ENCODE measurements around the gene GRIN1.

Gene GRIN1

GRCh38 chr9:137148242-137148641, 9.3 kb downstream of the GRIN1 start:
- TF ChIP-seq ZFX (IDR thresholded peaks at IDR 0.05; ENCODE audit: borderline replicate concordance) (no peak), CTCF (IDR thresholded peaks at IDR 0.05) (no peak)

GRCh38 chr9:137148661-137149060, 9.7 kb downstream of the GRIN1 start:
- TF ChIP-seq ZFX (IDR thresholded peaks at IDR 0.05; ENCODE audit: borderline replicate concordance) (no peak), CTCF (IDR thresholded peaks at IDR 0.05) (no peak)
- H3K27ac ChIP-seq: peak overlapping the region; percentile 81; the same call in 1 of the 2 replicates

More at GRCh38 chr9:137148242-137148641, 9.3 kb downstream of the GRIN1 start:
- 0 out of 2 replicates have a peak overlapping the region, but pooled peaks have one; percentile 81 for H3K27ac ChIP-seq

- peak overlapping the region; percentile 81 for H3K27ac ChIP-seq
- TF ChIP-seq ZFX (IDR thresholded peaks at IDR 0.05; ENCODE audit: borderline replicate concordance): no peak
- no peak for TF ChIP-seq CTCF (IDR thresholded peaks at IDR 0.05)
These were observed 10.4 kb downstream of the GRIN1 start for GRCh38 chr9:137149363-137149762.

- peak overlapping the region; percentile 81 for H3K27ac ChIP-seq
- TF ChIP-seq ZFX (IDR thresholded peaks at IDR 0.05; ENCODE audit: borderline replicate concordance) (no peak), CTCF (IDR thresholded peaks at IDR 0.05) (no peak)
These were observed 11.1 kb downstream of the GRIN1 start for GRCh38 chr9:137149942-137150616.

GRCh38 chr9:137150617-137151457, 11.9 kb downstream of the GRIN1 start:
- TF ChIP-seq CTCF (IDR thresholded peaks at IDR 0.05): no peak
- TF ChIP-seq ZFX (IDR thresholded peaks at IDR 0.05; ENCODE audit: borderline replicate concordance): no peak
- H3K27ac ChIP-seq: peak overlapping the region; percentile 81

- no peak overlapping the region for H3K27ac ChIP-seq
- TF ChIP-seq CTCF (IDR thresholded peaks at IDR 0.05) (no peak), ZFX (IDR thresholded peaks at IDR 0.05; ENCODE audit: borderline replicate concordance) (no peak)
These were observed 14.0 kb downstream of the GRIN1 start for GRCh38 chr9:137152844-137153405.

Data from 22Rv1 (cell line).